Astrocyte (in vitro differentiated cells and primary cell): Measurements from ENCODE around the gene ETV1. TPM values are rescaled to one million over a fixed set of nuclear protein-coding genes. Genes with fewer than 3 reads are reported as not detected.
A peak's percentile ranks its signal among the peaks of the same experiment; 100 is the strongest.

ENCODE experiments used
- DNase-seq: peaks from one replicate; pipeline ENCODE4 v3.0.0-alpha.2; 2010; ENCODE audit warnings: low read depth
- FAIRE-seq: peaks from 2 replicates; lab custom pipeline; 2011; peaks lifted over from hg19 to GRCh38; lab: Jason Lieb, UNC
- H2AFZ ChIP-seq: 2 replicates; pipeline ENCODE4 v1.6.0; 2012; ENCODE audit warnings: low read depth, low read length, inconsistent platforms
- H3K27ac ChIP-seq: 2 replicates; pipeline ENCODE4 v1.5.1; 2011; ENCODE audit warnings: low read depth, low read length, inconsistent platforms
- H3K27me3 ChIP-seq: 2 replicates; pipeline ENCODE4 v1.6.0; 2011; ENCODE audit warnings: low read length, inconsistent platforms; ENCODE audit not compliant: insufficient read depth
- H3K36me3 ChIP-seq: 2 replicates; pipeline ENCODE4 v1.5.1; 2011; ENCODE audit warnings: low read length, inconsistent platforms; ENCODE audit not compliant: insufficient read depth
- H3K4me1 ChIP-seq: 2 replicates; pipeline ENCODE4 v1.5.1; 2011; ENCODE audit warnings: low read length, inconsistent platforms; ENCODE audit not compliant: insufficient read depth
- H3K4me2 ChIP-seq: 2 replicates; pipeline ENCODE4 v1.6.0; 2012; ENCODE audit warnings: low read length, inconsistent platforms
- H3K4me3 ChIP-seq: 2 replicates; pipeline ENCODE4 v1.5.1; 2011; ENCODE audit warnings: low read depth, mild to moderate bottlenecking, low read length, inconsistent platforms; ENCODE audit not compliant: insufficient read depth
- H3K79me2 ChIP-seq: 2 replicates; pipeline ENCODE4 v1.6.0; 2012; ENCODE audit warnings: mild to moderate bottlenecking, low read length, inconsistent platforms; ENCODE audit not compliant: insufficient read depth
- H3K9ac ChIP-seq: 2 replicates; pipeline ENCODE4 v1.6.0; 2012; ENCODE audit warnings: mild to moderate bottlenecking, low read length, inconsistent platforms
- H3K9me3 ChIP-seq: 2 replicates; pipeline ENCODE4 v1.5.1; 2012; ENCODE audit warnings: low read depth, mild to moderate bottlenecking, low read length, inconsistent platforms; ENCODE audit not compliant: insufficient read depth
- H4K20me1 ChIP-seq: 2 replicates; pipeline ENCODE4 v1.6.0; 2012; ENCODE audit warnings: low read length, inconsistent platforms; ENCODE audit not compliant: insufficient read depth
- H3K27ac Mint-ChIP-seq: one replicate; pipeline ENCODE4 v1.8.0; 2021; ENCODE audit warnings: mild to moderate bottlenecking, mixed read lengths; ENCODE audit not compliant: unreplicated experiment
- H3K27me3 Mint-ChIP-seq: one replicate; pipeline ENCODE4 v1.8.0; 2021; ENCODE audit warnings: low read depth, mixed read lengths; ENCODE audit not compliant: unreplicated experiment
- H3K36me3 Mint-ChIP-seq: one replicate; pipeline ENCODE4 v1.8.0; 2021; ENCODE audit warnings: low read depth, mixed read lengths; ENCODE audit not compliant: unreplicated experiment
- H3K4me1 Mint-ChIP-seq: one replicate; pipeline ENCODE4 v1.8.0; 2021; ENCODE audit warnings: low read depth, mixed read lengths; ENCODE audit not compliant: unreplicated experiment
- H3K4me3 Mint-ChIP-seq: one replicate; pipeline ENCODE4 v1.8.0; 2021; ENCODE audit warnings: mild to moderate bottlenecking, moderate library complexity, mixed read lengths; ENCODE audit not compliant: unreplicated experiment
- H3K9me3 Mint-ChIP-seq: one replicate; pipeline ENCODE4 v1.8.0; 2021; ENCODE audit warnings: mild to moderate bottlenecking, mixed read lengths; ENCODE audit not compliant: unreplicated experiment
- CTCF ChIP-seq: IDR thresholded peaks from 2 replicates; pipeline ENCODE4 v1.5.1; 2011; ENCODE audit warnings: low read depth, mild to moderate bottlenecking, inconsistent platforms, low read length, moderate library complexity; ENCODE audit not compliant: insufficient read depth
- EZH2 ChIP-seq: IDR thresholded peaks from 2 replicates; pipeline ENCODE4 v1.6.1; 2012; ENCODE audit warnings: mild to moderate bottlenecking, low read length, inconsistent platforms; ENCODE audit not compliant: insufficient read depth
- total RNA-seq: library from RNA; stranded (reverse); gene quantifications from 2 replicates; pipeline ENCODE4 v1.2.1, GENCODE V29; 2021

The ETV1 gene
- total RNA-seq, 1 donor from 2014 or later: 12.6 TPM

DNA sequence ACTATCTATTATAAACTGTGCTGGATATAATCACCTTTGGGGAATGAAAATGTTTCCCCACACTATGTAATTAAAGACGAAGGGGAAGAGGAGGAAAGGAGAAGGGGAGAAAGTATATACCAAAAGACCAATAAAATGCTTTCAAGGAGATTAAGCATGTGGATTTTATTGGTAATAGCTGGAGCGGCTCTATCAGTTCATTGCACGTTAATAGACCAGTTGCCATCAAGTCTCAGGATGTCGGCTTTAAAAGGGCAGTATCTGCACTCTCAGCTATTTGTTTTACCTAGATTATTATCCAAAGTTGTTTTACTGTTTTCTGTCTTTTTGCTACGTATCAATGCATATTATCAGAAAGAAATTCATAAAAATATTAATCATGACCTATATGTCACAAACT is 9.0 kb downstream of the ETV1 start:
- no peak overlapping the region for H3K4me3 Mint-ChIP-seq
- H3K36me3 Mint-ChIP-seq: no peaks in the 10 kb centered on the region
- no peaks in the 10 kb centered on the region for H3K9me3 Mint-ChIP-seq
- no peaks in the 10 kb centered on the region for H3K36me3 ChIP-seq
- peak overlapping the region; percentile 25 for H3K9ac ChIP-seq
- no peak for FAIRE-seq
- peaks cover 3% of the 10 kb centered on the region for H3K79me2 ChIP-seq
- H3K9me3 ChIP-seq: no peaks in the 10 kb centered on the region
- peak overlapping the region; percentile 87 for H3K27ac Mint-ChIP-seq
- no peak for TF ChIP-seq CTCF
- no peak for TF ChIP-seq EZH2
- no peaks in the 10 kb centered on the region for H3K27me3 ChIP-seq
- H3K4me3 ChIP-seq: peak overlapping the region; percentile 21
- peaks cover 25% of the 10 kb centered on the region for H3K4me1 Mint-ChIP-seq
- DNase-seq: no peak
- no peaks in the 10 kb centered on the region for H3K27me3 Mint-ChIP-seq
- peak overlapping the region; percentile 71 for H3K4me2 ChIP-seq
- no peak overlapping the region for H2AFZ ChIP-seq
- peaks cover 12% of the 10 kb centered on the region for H3K4me1 ChIP-seq
- H4K20me1 ChIP-seq: no peaks in the 10 kb centered on the region
- H3K27ac ChIP-seq: peak overlapping the region; percentile 36

- Mint-ChIP-seq H3K27me3 (no peaks in the 10 kb centered on the region), H3K4me3 (no peak overlapping the region), H3K27ac (peak overlapping the region; percentile 79), H3K9me3 (no peaks in the 10 kb centered on the region), H3K4me1 (peaks cover 25% of the 10 kb centered on the region), H3K36me3 (no peaks in the 10 kb centered on the region)
- FAIRE-seq (peak; percentile 66), DNase-seq (peak; percentile 58)
- Histone ChIP-seq H2AFZ (no peak overlapping the region), H3K27ac (peak overlapping the region; percentile 36), H3K79me2 (no peaks in the 10 kb centered on the region), H3K4me2 (peak overlapping the region; percentile 71), H3K9ac (peak overlapping the region; percentile 25), H3K4me3 (no peak overlapping the region), H3K4me1 (peaks cover 12% of the 10 kb centered on the region), H3K27me3 (no peaks in the 10 kb centered on the region), H3K36me3 (no peaks in the 10 kb centered on the region), H3K9me3 (no peaks in the 10 kb centered on the region), H4K20me1 (no peaks in the 10 kb centered on the region)
- TF ChIP-seq EZH2 (no peak), CTCF (no peak)
These were observed 9.6 kb downstream of the ETV1 start for GRCh38 chr7:13979671-13980435.

GRCh38 chr7:13976594-13976993 is 12.9 kb downstream of the ETV1 start:
- Histone ChIP-seq H3K4me3 (no peak overlapping the region), H3K27ac (no peak overlapping the region), H3K9ac (no peak overlapping the region), H4K20me1 (no peaks in the 10 kb centered on the region), H3K4me2 (no peak overlapping the region), H3K36me3 (no peaks in the 10 kb centered on the region), H3K9me3 (no peaks in the 10 kb centered on the region), H3K79me2 (no peaks in the 10 kb centered on the region), H3K27me3 (no peaks in the 10 kb centered on the region), H2AFZ (no peak overlapping the region), H3K4me1 (peaks cover 12% of the 10 kb centered on the region)
- peaks cover 3% of the 10 kb centered on the region for H3K36me3 Mint-ChIP-seq
- no peak overlapping the region for H3K27ac Mint-ChIP-seq
- no peak overlapping the region for H3K4me3 Mint-ChIP-seq
- no peaks in the 10 kb centered on the region for H3K9me3 Mint-ChIP-seq
- H3K4me1 Mint-ChIP-seq: peaks cover 30% of the 10 kb centered on the region
- no peak for DNase-seq
- H3K27me3 Mint-ChIP-seq: no peaks in the 10 kb centered on the region
- no peak for FAIRE-seq
- TF ChIP-seq EZH2: no peak
- TF ChIP-seq CTCF: no peak
